IPS-20b (cell line): ENCODE data around the gene KRTAP26-1.

Source experiments
- H3K27ac ChIP-seq: one replicate; pipeline ENCODE4 v1.5.1; 2013; ENCODE audit warnings: low read length
- H3K27me3 ChIP-seq: 2 replicates; pipeline ENCODE4 v1.6.1; 2013; ENCODE audit warnings: mild to moderate bottlenecking, low read length, inconsistent platforms; ENCODE audit not compliant: insufficient read depth
- H3K36me3 ChIP-seq: 2 replicates; pipeline ENCODE4 v1.6.1; 2013; ENCODE audit warnings: low read depth, mild to moderate bottlenecking, inconsistent platforms, low read length, moderate library complexity; ENCODE audit not compliant: insufficient read depth
- H3K4me1 ChIP-seq: 2 replicates; pipeline ENCODE4 v1.6.1; 2013; ENCODE audit warnings: mild to moderate bottlenecking, control low read depth, inconsistent platforms, low read length, moderate library complexity; ENCODE audit not compliant: insufficient read depth
- H3K4me3 ChIP-seq: 2 replicates; pipeline ENCODE4 v1.5.1; 2013; ENCODE audit warnings: mild to moderate bottlenecking, low read length, inconsistent platforms
- H3K9ac ChIP-seq: 2 replicates; pipeline ENCODE4 v1.6.1; 2013; ENCODE audit warnings: low read depth, mild to moderate bottlenecking, inconsistent platforms, low read length, moderate library complexity
- H3K9me3 ChIP-seq: 2 replicates; pipeline ENCODE4 v1.6.1; 2013; ENCODE audit warnings: mild to moderate bottlenecking, low read depth, low read length, inconsistent platforms; ENCODE audit not compliant: insufficient read depth

Gene KRTAP26-1

GRCh38 chr21:30336596-30336995, 16.5 kb upstream of the KRTAP26-1 start:
- Histone ChIP-seq H3K9ac (no peak overlapping the region), H3K27ac (no peak overlapping the region), H3K36me3 (no peaks in the 10 kb centered on the region), H3K4me1 (no peaks in the 10 kb centered on the region), H3K4me3 (no peak overlapping the region), H3K27me3 (no peaks in the 10 kb centered on the region), H3K9me3 (no peaks in the 10 kb centered on the region; the same call in 1 of the 2 replicates)

DNA sequence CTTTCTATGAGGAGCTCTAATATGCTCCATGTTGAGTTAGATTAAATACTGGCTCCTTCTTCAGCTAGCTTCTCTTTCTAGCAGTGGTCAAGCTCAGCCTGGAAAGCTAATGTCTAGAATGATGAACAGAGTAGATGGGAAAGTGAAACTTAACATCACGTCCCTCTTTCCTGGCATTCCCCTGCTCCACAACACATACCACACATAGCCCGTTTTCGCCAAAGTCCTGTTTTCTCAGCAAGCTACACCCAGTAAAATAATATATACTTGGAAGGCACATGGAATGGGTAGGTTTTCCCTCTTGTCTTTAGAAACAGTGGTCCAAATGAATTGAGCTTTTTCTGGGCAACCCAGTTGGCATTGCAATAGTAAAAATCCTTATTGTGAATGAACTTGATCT, 13.6 kb upstream of the KRTAP26-1 start:
- H3K9ac ChIP-seq = no peak overlapping the region
- no peaks in the 10 kb centered on the region; the same call in 1 of the 2 replicates for H3K9me3 ChIP-seq
- H3K27me3 ChIP-seq = no peaks in the 10 kb centered on the region
- H3K4me3 ChIP-seq = no peak overlapping the region
- no peak overlapping the region for H3K27ac ChIP-seq
- no peaks in the 10 kb centered on the region for H3K36me3 ChIP-seq
- H3K4me1 ChIP-seq = no peaks in the 10 kb centered on the region

- H3K27me3 ChIP-seq = no peaks in the 10 kb centered on the region
- H3K4me1 ChIP-seq = no peaks in the 10 kb centered on the region
- H3K27ac ChIP-seq = no peak overlapping the region
- no peaks in the 10 kb centered on the region for H3K36me3 ChIP-seq
- no peak overlapping the region for H3K4me3 ChIP-seq
- H3K9me3 ChIP-seq = no peaks in the 10 kb centered on the region; the same call in 1 of the 2 replicates
- H3K9ac ChIP-seq = no peak overlapping the region
Observed at GRCh38 chr21:30332681-30333080, 12.6 kb upstream of the KRTAP26-1 start.

DNA sequence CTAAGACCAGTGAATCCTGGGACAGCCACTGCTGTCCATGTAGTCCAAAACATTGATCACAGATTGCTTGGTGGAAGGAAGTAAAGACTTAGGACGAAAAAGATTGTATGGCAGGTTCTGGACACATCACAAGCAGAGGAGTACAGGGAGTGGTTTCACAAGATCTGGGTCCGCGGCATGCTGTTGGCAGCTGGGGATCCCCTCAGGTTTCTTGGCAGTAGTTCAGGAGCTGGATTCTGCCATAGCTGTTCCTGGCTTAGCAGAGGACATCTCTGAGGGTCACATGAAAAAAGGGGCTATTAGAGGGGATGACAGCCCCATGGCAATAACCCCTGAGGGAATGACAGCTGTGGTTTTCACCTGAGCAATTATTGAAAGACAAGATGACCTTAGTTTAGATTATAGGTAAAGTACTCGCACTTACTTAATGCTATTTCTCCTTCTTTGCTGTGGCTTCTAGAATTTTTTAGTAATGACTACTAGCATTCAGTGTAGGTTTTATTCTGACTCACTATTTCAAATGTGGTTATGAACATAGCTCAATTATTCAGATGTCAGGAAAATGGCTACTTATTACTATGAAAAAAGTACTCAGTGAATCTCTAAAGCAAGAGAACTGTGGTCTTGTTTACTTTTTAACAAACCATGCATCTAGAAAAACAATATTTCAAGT, 9.2 kb upstream of the KRTAP26-1 start:
- Histone ChIP-seq H3K9me3 (peaks cover 7% of the 10 kb centered on the region), H3K27me3 (no peaks in the 10 kb centered on the region), H3K4me1 (no peaks in the 10 kb centered on the region), H3K9ac (no peak overlapping the region), H3K4me3 (no peak overlapping the region), H3K36me3 (no peaks in the 10 kb centered on the region), H3K27ac (no peak overlapping the region)

DNA sequence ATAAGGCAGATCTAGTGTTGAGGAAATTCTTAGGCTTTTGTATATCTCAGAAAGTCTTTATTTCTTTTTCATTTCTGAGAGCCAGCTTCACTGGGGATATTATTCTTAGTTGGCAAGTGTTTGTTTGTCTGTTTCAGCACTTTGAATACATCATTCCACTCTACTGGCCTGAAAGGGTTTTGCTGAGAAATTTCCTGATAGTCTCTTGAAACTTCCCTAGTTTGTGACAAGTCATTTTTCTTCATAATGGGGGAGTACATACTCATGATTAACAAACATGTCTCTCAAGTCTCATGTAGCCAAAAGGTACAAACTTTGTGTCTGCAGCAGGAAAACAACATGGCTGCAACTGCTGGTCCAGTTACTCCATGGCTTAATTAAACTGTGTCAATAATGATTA, 6.3 kb upstream of the KRTAP26-1 start:
- Histone ChIP-seq H3K4me1 (no peaks in the 10 kb centered on the region), H3K36me3 (no peaks in the 10 kb centered on the region)

DNA sequence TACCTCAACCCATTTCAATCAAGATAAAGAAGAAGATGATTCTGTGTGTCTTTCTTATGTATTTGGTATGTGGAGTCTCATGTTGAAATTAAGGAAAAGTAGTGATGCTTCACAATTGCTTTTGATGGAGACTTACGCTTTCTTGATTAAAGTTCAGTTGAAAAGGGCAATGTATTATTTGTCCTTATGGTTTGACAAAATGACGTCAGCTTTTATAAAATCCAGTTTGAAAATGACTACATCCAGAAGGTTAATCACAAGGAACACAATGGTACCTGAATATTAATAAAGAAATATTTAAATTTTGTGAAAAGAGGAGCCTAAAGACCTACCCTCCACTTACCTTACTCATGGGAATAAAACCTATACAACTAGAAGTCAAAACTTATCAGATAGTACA, 4.4 kb downstream of the KRTAP26-1 start:
- Histone ChIP-seq H3K9ac (no peak overlapping the region), H3K27ac (no peak overlapping the region)

More for the DNA sequence above, 6.3 kb upstream of the KRTAP26-1 start:
- Histone ChIP-seq H3K27ac (no peak overlapping the region), H3K9me3 (peaks cover 7% of the 10 kb centered on the region; the same call in 1 of the 2 replicates), H3K9ac (no peak overlapping the region), H3K4me3 (no peak overlapping the region), H3K27me3 (no peaks in the 10 kb centered on the region)

DNA sequence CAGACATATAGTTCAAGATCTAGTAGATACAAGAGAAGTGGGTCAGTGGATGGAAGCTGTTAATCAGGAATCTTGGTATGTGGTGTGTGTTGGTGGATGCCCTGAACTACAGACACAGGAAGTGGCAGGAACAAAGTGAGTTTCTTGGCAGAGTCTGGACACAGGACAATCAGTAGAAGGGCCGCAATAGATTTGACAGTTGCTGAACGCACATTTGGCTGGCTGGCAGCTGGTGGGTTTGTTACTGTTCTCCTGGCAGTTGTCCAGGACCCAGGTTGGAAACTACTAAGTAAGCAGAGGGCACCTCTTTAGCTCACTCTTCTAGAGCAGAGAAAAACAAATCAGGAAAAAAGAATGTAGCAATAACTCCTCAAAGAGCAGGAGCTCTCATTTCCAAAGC, 13.2 kb downstream of the KRTAP26-1 start:
- no peaks in the 10 kb centered on the region for H3K27me3 ChIP-seq
- no peak overlapping the region for H3K9ac ChIP-seq
- no peaks in the 10 kb centered on the region for H3K4me1 ChIP-seq
- no peak overlapping the region for H3K27ac ChIP-seq
- H3K4me3 ChIP-seq = no peak overlapping the region
- no peaks in the 10 kb centered on the region for H3K36me3 ChIP-seq
- no peaks in the 10 kb centered on the region for H3K9me3 ChIP-seq

More for the DNA sequence above, 4.4 kb downstream of the KRTAP26-1 start:
- H3K9me3 ChIP-seq = no peaks in the 10 kb centered on the region
- H3K4me1 ChIP-seq = no peaks in the 10 kb centered on the region
- no peaks in the 10 kb centered on the region for H3K27me3 ChIP-seq
- no peak overlapping the region for H3K4me3 ChIP-seq
- H3K36me3 ChIP-seq = no peaks in the 10 kb centered on the region

DNA sequence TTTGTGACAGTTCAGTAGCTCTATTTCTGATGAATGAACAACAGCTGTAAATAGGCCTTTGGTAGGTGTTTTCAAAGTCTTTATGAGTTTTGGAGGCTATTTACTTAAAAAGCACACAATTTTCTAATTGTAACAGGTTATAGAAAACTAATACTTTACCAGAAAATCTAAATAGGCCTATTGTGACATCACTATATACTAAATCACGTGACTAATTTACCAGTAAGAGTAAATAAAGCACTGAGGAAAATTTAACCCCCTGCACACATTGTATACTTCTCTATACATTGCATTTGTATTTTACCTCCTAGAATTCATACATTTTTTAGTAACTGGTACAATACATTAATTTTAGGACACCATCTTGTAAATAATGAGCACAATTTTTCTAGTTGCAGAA, 15.0 kb downstream of the KRTAP26-1 start:
- H3K27me3 ChIP-seq = no peaks in the 10 kb centered on the region
- H3K4me1 ChIP-seq = no peaks in the 10 kb centered on the region
- no peak overlapping the region for H3K4me3 ChIP-seq
- no peak overlapping the region for H3K9ac ChIP-seq
- no peaks in the 10 kb centered on the region for H3K36me3 ChIP-seq
- H3K27ac ChIP-seq = no peak overlapping the region
- no peaks in the 10 kb centered on the region for H3K9me3 ChIP-seq

GRCh38 chr21:30289215-30289614, 30.9 kb downstream of the KRTAP26-1 start, which contains the start of gene KRTAP25-1:
KRTAP25-1 (minus strand) TSS chr21:30289514; CDS start chr21:30289490, 24 bp downstream.
- Histone ChIP-seq H3K9me3 (no peaks in the 10 kb centered on the region), H3K27ac (no peak within 1 kb of the TSS), H3K4me3 (no peak within 1 kb of the TSS), H3K27me3 (no peaks in the 10 kb centered on the region), H3K4me1 (no peaks in the 10 kb centered on the region), H3K9ac (no peak within 1 kb of the TSS), H3K36me3 (no peaks in the 10 kb centered on the region)

- no peaks in the 10 kb centered on the region for H3K36me3 ChIP-seq
- H3K4me1 ChIP-seq = no peaks in the 10 kb centered on the region
- no peak within 1 kb of the TSS for H3K4me3 ChIP-seq
- no peaks in the 10 kb centered on the region for H3K9me3 ChIP-seq
- H3K9ac ChIP-seq = no peak within 1 kb of the TSS
- no peaks in the 10 kb centered on the region for H3K27me3 ChIP-seq
- H3K27ac ChIP-seq = no peak within 1 kb of the TSS
Observed at GRCh38 chr21:30282850-30283249, 37.3 kb downstream of the KRTAP26-1 start, which contains the start of gene KRTAP24-1. KRTAP24-1 (minus strand) TSS chr21:30282950; CDS start chr21:30282932, 18 bp downstream.

DNA sequence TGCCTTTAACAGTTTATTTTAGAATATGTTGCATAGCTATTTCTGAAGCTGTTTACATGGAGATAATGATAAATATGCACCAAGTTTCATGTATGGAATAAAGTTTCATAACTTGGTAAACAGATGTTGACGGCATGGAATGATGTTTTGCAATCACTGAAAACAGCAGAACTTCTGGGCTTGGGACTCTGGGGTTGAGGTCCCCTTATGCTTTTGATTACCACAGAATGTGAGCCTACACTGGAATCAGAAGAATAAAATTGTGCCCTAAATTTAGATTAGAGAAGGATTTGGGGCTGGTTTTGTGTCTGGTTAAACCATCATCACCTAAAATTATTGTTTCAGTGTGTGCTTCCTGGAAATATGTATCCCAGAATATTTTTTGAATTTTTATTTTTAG, 48.5 kb downstream of the KRTAP26-1 start:
- no peaks in the 10 kb centered on the region for H3K4me1 ChIP-seq
- no peak overlapping the region for H3K4me3 ChIP-seq
- H3K27me3 ChIP-seq = no peaks in the 10 kb centered on the region
- H3K27ac ChIP-seq = no peak overlapping the region
- H3K36me3 ChIP-seq = no peaks in the 10 kb centered on the region
- no peaks in the 10 kb centered on the region for H3K9me3 ChIP-seq
- no peak overlapping the region for H3K9ac ChIP-seq

DNA sequence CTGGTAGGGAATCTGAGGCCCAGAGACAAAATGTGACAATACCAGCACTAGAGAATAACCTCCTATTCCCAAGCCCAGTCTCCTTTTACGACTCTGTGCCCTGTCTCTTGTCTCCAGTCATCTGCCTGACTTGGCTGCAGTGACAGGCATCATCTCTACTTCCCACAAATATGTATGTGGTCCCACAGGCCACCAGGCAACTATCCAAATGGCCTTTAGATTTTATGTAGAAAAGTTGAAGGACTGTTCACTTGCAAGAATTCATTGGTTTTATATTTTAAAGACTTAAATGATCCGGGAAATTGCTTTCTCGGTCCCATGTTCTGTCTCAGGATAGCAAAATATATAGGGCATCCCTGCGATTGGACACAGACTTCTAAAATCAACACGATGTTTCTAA, 49.0 kb downstream of the KRTAP26-1 start:
- Histone ChIP-seq H3K27ac (no peak overlapping the region), H3K36me3 (no peaks in the 10 kb centered on the region), H3K27me3 (no peaks in the 10 kb centered on the region), H3K4me3 (no peak overlapping the region), H3K4me1 (no peaks in the 10 kb centered on the region), H3K9me3 (no peaks in the 10 kb centered on the region), H3K9ac (no peak overlapping the region)
